Endodermal cell (in vitro differentiated cells): Measurements from ENCODE around the gene LMCD1. TPM values are rescaled to one million over a fixed set of nuclear protein-coding genes. Genes with fewer than 3 reads are reported as not detected.

Experiments used
- DNase-seq: peaks from one replicate; pipeline ENCODE4 v3.0.0-alpha.2; 2017
- H3K27ac ChIP-seq: 2 replicates; pipeline ENCODE4 v1.5.1; 2013; ENCODE audit warnings: mild to moderate bottlenecking, low read depth, low read length, moderate library complexity
- H3K27me3 ChIP-seq: 2 replicates; pipeline ENCODE4 v1.6.1; 2013; ENCODE audit warnings: mild to moderate bottlenecking, low read length, moderate library complexity; ENCODE audit not compliant: insufficient read depth, control insufficient read depth, poor library complexity, severe bottlenecking
- H3K36me3 ChIP-seq: 2 replicates; pipeline ENCODE4 v1.7.0; 2013; ENCODE audit warnings: mild to moderate bottlenecking, low read length, moderate library complexity; ENCODE audit not compliant: control insufficient read depth, insufficient read depth
- H3K4me1 ChIP-seq: one replicate; pipeline ENCODE4 v1.7.0; 2013; ENCODE audit warnings: low read length; ENCODE audit not compliant: control insufficient read depth, insufficient read depth
- H3K4me3 ChIP-seq: 2 replicates; pipeline ENCODE4 v1.5.1; 2013; ENCODE audit warnings: mild to moderate bottlenecking, low read length, moderate library complexity
- H3K9ac ChIP-seq: 2 replicates; pipeline ENCODE4 v1.6.1; 2013; ENCODE audit warnings: mild to moderate bottlenecking, low read length, moderate library complexity; ENCODE audit not compliant: poor library complexity, severe bottlenecking; ENCODE audit errors: extremely low read depth
- H3K9me3 ChIP-seq: 2 replicates; pipeline ENCODE4 v1.6.1; 2013; ENCODE audit warnings: mild to moderate bottlenecking, low read length, moderate library complexity; ENCODE audit not compliant: control insufficient read depth
- H3K27ac Mint-ChIP-seq: 2 replicates; pipeline ENCODE4 v1.8.0; 2020; ENCODE audit warnings: mixed read lengths
- H3K27me3 Mint-ChIP-seq: 2 replicates; pipeline ENCODE4 v1.8.0; 2021; ENCODE audit warnings: mild to moderate bottlenecking, mixed read lengths; ENCODE audit not compliant: insufficient read depth
- H3K36me3 Mint-ChIP-seq: 2 replicates; pipeline ENCODE4 v1.8.0; 2020; ENCODE audit warnings: low read depth, mixed read lengths
- H3K4me1 Mint-ChIP-seq: 2 replicates; pipeline ENCODE4 v1.8.0; 2020; ENCODE audit warnings: mixed read lengths
- H3K4me3 Mint-ChIP-seq: 2 replicates; pipeline ENCODE4 v1.8.0; 2020; ENCODE audit warnings: mild to moderate bottlenecking, moderate library complexity, mixed read lengths
- H3K9me3 Mint-ChIP-seq: 2 replicates; pipeline ENCODE4 v1.8.0; 2020; ENCODE audit warnings: mild to moderate bottlenecking, mixed read lengths
- WGBS, 2 experiments: methylation state at CpG; one replicate each; pipeline versions ENCODE4 v1.1.5 to v1.1.7; 2013; ENCODE audit warnings: missing lambda C conversion rate in 2 of 2, mixed read lengths in 1 of 2; ENCODE audit not compliant: insufficient coverage in 1 of 2, insufficient read length in 1 of 2; 5-methylcytosine and 5-hydroxymethylcytosine counted together
- total RNA-seq, 2 donors: library from RNA; stranded (reverse); fragmentation: NEBNext Ultra II Directional in 1 of 2; extraction: Animal tissue kit (Norgen Biotek cat#: 25700) in 1 of 2; gene quantifications; 2 replicates in 1 of 2; 3 replicates in 1 of 2; pipeline ENCODE4 v1.2.1, GENCODE V29; 2021
- TF ChIP-seq, protein P1 (sequence below): fragments of 200-600 bp; sonication (generic); conservative IDR thresholded peaks from 2 replicates; pipeline ENCODE4 v1.5.0; 2021; ENCODE audit warnings: antibody characterized with exemption, mild to moderate bottlenecking

The LMCD1 gene
- total RNA-seq, 2 donors from 2014 or later: 20.7 to 35.7 TPM

DNA sequence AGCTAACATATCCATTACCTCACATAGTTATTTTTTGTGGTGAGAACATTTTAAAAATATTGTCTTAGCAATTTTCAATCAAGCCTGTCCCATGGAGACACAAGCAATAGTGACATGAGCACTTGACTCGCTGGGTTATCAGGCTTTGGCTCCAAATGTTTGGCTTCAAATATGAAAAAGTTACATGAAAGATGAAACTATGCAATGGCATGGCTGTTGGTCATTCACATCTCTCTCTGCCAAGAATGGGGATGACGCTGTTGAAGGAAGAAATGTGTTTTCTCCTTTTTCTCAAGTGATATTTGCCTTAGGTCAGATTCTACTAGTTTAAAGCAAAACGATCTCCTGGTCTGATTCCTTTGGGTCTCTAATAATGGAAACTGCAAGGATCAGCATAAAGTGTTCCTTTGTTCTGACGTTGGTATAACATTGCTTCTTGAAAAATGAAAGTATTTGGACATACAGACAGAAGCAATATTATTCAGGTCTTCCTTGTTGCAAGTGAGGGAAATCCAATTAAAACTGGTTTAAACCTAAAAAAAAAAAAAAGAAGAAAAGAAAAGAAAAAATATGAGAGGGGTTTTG is 71.8 kb downstream of the LMCD1 start:
- WGBS, 2 experiments: 94 to 100% methylated on average over 4 of the region's 4 CpGs
- Mint-ChIP-seq H3K36me3 (peaks cover 41% of the 10 kb centered on the region), H3K9me3 (no peaks in the 10 kb centered on the region), H3K4me3 (no peak overlapping the region), H3K4me1 (peaks cover 8% of the 10 kb centered on the region), H3K27me3 (no peaks in the 10 kb centered on the region), H3K27ac (no peak overlapping the region)
- peaks cover 71% of the 10 kb centered on the region for H3K36me3 ChIP-seq
- H3K4me3 ChIP-seq: no peak overlapping the region
- no peaks in the 10 kb centered on the region for H3K27me3 ChIP-seq
- H3K9ac ChIP-seq: no peak overlapping the region
- H3K27ac ChIP-seq: no peak overlapping the region
- no peaks in the 10 kb centered on the region for H3K9me3 ChIP-seq
- no peaks in the 10 kb centered on the region for H3K4me1 ChIP-seq
- no peak for DNase-seq
- TF ChIP-seq, protein P1, sequence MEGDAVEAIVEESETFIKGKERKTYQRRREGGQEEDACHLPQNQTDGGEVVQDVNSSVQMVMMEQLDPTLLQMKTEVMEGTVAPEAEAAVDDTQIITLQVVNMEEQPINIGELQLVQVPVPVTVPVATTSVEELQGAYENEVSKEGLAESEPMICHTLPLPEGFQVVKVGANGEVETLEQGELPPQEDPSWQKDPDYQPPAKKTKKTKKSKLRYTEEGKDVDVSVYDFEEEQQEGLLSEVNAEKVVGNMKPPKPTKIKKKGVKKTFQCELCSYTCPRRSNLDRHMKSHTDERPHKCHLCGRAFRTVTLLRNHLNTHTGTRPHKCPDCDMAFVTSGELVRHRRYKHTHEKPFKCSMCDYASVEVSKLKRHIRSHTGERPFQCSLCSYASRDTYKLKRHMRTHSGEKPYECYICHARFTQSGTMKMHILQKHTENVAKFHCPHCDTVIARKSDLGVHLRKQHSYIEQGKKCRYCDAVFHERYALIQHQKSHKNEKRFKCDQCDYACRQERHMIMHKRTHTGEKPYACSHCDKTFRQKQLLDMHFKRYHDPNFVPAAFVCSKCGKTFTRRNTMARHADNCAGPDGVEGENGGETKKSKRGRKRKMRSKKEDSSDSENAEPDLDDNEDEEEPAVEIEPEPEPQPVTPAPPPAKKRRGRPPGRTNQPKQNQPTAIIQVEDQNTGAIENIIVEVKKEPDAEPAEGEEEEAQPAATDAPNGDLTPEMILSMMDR: no peak

DNA sequence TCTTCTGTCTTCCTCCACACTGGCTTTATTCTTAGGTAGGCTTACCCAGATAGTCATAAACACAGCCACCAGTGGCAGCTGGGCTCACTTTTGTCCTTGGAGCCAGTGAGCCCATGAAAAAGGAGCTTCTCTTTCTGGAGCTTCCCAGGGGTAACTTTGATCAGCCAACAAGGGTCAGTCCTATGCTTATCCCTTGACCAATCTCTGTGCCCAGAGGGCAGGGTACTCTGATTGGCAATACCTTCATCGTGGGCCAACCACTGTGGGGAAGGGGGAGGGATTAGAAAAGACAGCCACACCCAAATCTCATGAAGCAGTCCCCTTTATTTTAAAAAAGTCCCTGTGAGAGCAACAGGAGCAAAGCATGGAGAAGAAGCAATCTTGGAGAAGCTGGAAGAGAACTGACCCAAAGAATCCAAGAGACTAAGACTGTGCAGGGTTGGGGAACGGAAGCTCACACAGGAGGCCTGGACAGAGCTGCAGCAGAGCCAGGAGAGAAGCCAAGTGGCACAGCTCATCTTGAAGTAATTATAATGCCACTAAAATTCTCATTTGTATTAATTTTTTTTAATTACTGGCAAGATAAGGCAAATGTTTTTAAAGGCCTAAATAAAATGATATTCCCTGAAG is 72.5 kb downstream of the LMCD1 start:
- H3K27ac Mint-ChIP-seq: no peak overlapping the region
- H3K4me3 Mint-ChIP-seq: no peak overlapping the region
- WGBS, 2 experiments: 98 to 100% methylated on average over 1 to 2 of the region's 2 CpGs

DNA sequence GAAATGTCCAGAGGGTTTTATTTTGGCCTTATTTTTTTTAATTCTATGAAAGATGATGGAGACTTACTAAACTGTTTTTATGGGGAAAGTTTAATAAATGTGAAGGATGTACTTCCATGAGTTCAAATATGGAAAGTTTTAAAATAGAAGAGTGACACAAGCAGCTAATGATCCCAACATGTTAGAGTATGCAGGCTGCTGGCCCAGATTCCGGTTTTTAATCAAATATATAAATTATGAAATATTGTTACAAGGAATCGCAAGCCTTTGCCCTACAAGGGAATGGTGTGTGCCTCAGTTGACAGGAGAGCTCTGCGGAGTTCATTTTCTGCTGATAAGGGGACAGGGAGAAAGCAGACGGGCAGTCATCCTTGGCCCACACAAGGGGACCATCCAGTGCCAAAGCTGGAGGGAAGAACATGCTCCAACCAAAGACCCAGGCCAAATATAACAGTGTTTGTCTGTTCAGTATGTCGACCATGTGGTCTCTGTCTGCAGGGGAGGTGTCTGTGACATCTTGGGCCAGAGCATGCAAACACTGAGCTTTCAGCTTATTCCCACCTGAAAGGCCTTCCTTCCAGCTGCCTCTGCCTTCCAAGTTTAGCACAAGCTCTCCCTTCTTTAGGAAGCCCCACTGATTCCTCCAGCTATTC is 73.2 kb downstream of the LMCD1 start:
- H3K27me3 Mint-ChIP-seq: no peaks in the 10 kb centered on the region
- peaks cover 28% of the 10 kb centered on the region for H3K36me3 Mint-ChIP-seq
- H3K9me3 Mint-ChIP-seq: no peaks in the 10 kb centered on the region
- H3K4me1 Mint-ChIP-seq: peaks cover 8% of the 10 kb centered on the region
- H3K4me1 ChIP-seq: no peaks in the 10 kb centered on the region
- H3K27me3 ChIP-seq: no peaks in the 10 kb centered on the region
- H3K27ac ChIP-seq: no peak overlapping the region
- no peak overlapping the region for H3K4me3 ChIP-seq
- no peak overlapping the region for H3K4me3 Mint-ChIP-seq
- TF ChIP-seq, protein P1: no peak
- H3K27ac Mint-ChIP-seq: no peak overlapping the region
- no peaks in the 10 kb centered on the region for H3K9me3 ChIP-seq
- no peak overlapping the region for H3K9ac ChIP-seq
- peaks cover 58% of the 10 kb centered on the region for H3K36me3 ChIP-seq
- WGBS, 2 experiments: 85 to 97% methylated on average over 3 to 5 of the region's 5 CpGs
- no peak for DNase-seq

More for the DNA sequence above, 72.5 kb downstream of the LMCD1 start:
- Mint-ChIP-seq H3K4me1 (peaks cover 8% of the 10 kb centered on the region), H3K27me3 (no peaks in the 10 kb centered on the region), H3K36me3 (peaks cover 34% of the 10 kb centered on the region), H3K9me3 (no peaks in the 10 kb centered on the region)
- no peaks in the 10 kb centered on the region for H3K27me3 ChIP-seq
- peaks cover 64% of the 10 kb centered on the region for H3K36me3 ChIP-seq
- TF ChIP-seq, protein P1: no peak
- no peak overlapping the region for H3K27ac ChIP-seq
- no peak overlapping the region for H3K4me3 ChIP-seq
- H3K4me1 ChIP-seq: no peaks in the 10 kb centered on the region
- DNase-seq: no peak
- H3K9ac ChIP-seq: no peak overlapping the region
- no peaks in the 10 kb centered on the region for H3K9me3 ChIP-seq
